ENCODE measurements around the gene RGS16. TPM values are rescaled to one million over a fixed set of nuclear protein-coding genes. Genes with fewer than 3 reads are reported as not detected.

RGS16 gene
- polyA plus RNA-seq, 12 donors = 5.1 to 23.5 (median 9.3) TPM; not detected in 1

GRCh38 chr1:182586380-182586779, 17.8 kb downstream of the RGS16 start:
- DNase-seq = no peak

GRCh38 chr1:182584746-182585145, 19.4 kb downstream of the RGS16 start:
- DNase-seq = no peak

- no peak for DNase-seq
Observed at GRCh38 chr1:182580736-182581135, 23.5 kb downstream of the RGS16 start.

GRCh38 chr1:182575540-182576149, 28.5 kb downstream of the RGS16 start:
- no peak for DNase-seq

GRCh38 chr1:182574156-182574555, 30.0 kb downstream of the RGS16 start:
- DNase-seq = no peak

- no peak for DNase-seq
Observed at GRCh38 chr1:182570611-182570970, 33.6 kb downstream of the RGS16 start.

- DNase-seq = no peak
Observed at GRCh38 chr1:182569939-182570610, 34.1 kb downstream of the RGS16 start.

- DNase-seq = no peak
Observed at GRCh38 chr1:182568647-182569284, 35.4 kb downstream of the RGS16 start.

GRCh38 chr1:182567629-182568028, 36.6 kb downstream of the RGS16 start:
- DNase-seq = no peak

- no peak for DNase-seq
Observed at GRCh38 chr1:182565537-182565936, 38.7 kb downstream of the RGS16 start.

- DNase-seq = no peak
Observed at GRCh38 chr1:182564406-182565004, 39.7 kb downstream of the RGS16 start.

GRCh38 chr1:182563095-182563494, 41.1 kb downstream of the RGS16 start:
- DNase-seq = no peak

- DNase-seq = no peak
Observed at GRCh38 chr1:182561456-182561855, 42.7 kb downstream of the RGS16 start.

- DNase-seq = peak; percentile 0
Observed at GRCh38 chr1:182560392-182560984, 43.7 kb downstream of the RGS16 start.

- DNase-seq = no peak
Observed at GRCh38 chr1:182556279-182556678, 47.9 kb downstream of the RGS16 start.

- no peak for DNase-seq
Observed at GRCh38 chr1:182555493-182555892, 48.7 kb downstream of the RGS16 start.

- no peak for DNase-seq
Observed at GRCh38 chr1:182552527-182552926, 51.7 kb downstream of the RGS16 start.

GRCh38 chr1:182549811-182550210, 54.4 kb downstream of the RGS16 start:
- DNase-seq = no peak

GRCh38 chr1:182549346-182549745, 54.8 kb downstream of the RGS16 start:
- no peak for DNase-seq
